Esophagus muscularis mucosa (tissue), 4 donors: ENCODE measurements around the gene RTP5. TPM values are rescaled to one million over a fixed set of nuclear protein-coding genes. Genes with fewer than 3 reads are reported as not detected.

ENCODE experiments used
- DNase-seq: peaks from one replicate; pipeline ENCODE4 v3.0.0-alpha.2; 2017; ENCODE audit errors: extremely low spot score
- H3K27ac ChIP-seq, 4 donors: fragments of 200-600 bp; sonication (generic); replicated peaks in 1 of 4; 1 replicate in 3 of 4; 2 replicates in 1 of 4; pipeline ENCODE4 v1.5.1; 2016 to 2019; ENCODE audit warnings: mild to moderate bottlenecking in 1 of 4
- H3K27me3 ChIP-seq, 4 donors: fragments of 200-600 bp; sonication (generic); one replicate each; pipeline versions ENCODE4 v1.5.1 to v1.6.0; 2016 to 2019
- H3K36me3 ChIP-seq, 4 donors: fragments of 200-600 bp; sonication (generic); one replicate each; pipeline ENCODE4 v1.5.1; 2016 to 2019
- H3K4me1 ChIP-seq, 4 donors: fragments of 200-600 bp; sonication (generic); one replicate each; pipeline ENCODE4 v1.5.1; 2016 to 2019
- H3K4me3 ChIP-seq, 4 donors: fragments of 200-600 bp; sonication (generic); 1 replicate in 2 of 4; 2 replicates in 2 of 4; pipeline ENCODE4 v1.5.1; 2016 to 2019; ENCODE audit warnings: mild to moderate bottlenecking in 4 of 4, moderate library complexity in 1 of 4
- H3K9me3 ChIP-seq, 4 donors: fragments of 200-600 bp; sonication (generic); 1 replicate in 3 of 4; 2 replicates in 1 of 4; pipeline ENCODE4 v1.5.1; 2016 to 2019
- EP300 ChIP-seq: sonication (generic); formaldehyde crosslinking; IDR thresholded peaks from one replicate; pipeline ENCODE4 v1.6.1; 2017; ENCODE audit warnings: antibody characterized with exemption
- POLR2A ChIP-seq: fragments of 450-650 bp; IDR thresholded peaks from one replicate; pipeline ENCODE4 v1.6.1; 2017; ENCODE audit warnings: antibody characterized with exemption, moderate library complexity, mild to moderate bottlenecking, low read depth
- POLR2AphosphoS5 ChIP-seq, 2 donors: sonication (generic); formaldehyde crosslinking; IDR thresholded peaks; one replicate each; pipeline ENCODE4 v1.6.1; 2017; ENCODE audit warnings: antibody characterized with exemption in 2 of 2
- WGBS: methylation state at CpG from one replicate; pipeline ENCODE4 v1.1.5; 2018; 5-methylcytosine and 5-hydroxymethylcytosine counted together
- intact Hi-C: fragments of 100-400 bp; cut with DNase I; formaldehyde crosslinking; loops from one replicate; pipeline ENCODE4 v1.15.1; 2023
- total RNA-seq, 4 donors: library from RNA; depleted of rRNA; stranded (reverse); fragments of >200 nt; gene quantifications; one replicate each; pipeline versions ENCODE4 v1.1.0 to v1.2.1, GENCODE V29; 2016
- TF ChIP-seq, protein P1 (sequence below), 3 experiments: fragments of 200-600 bp in 2 of 3; fragments of 450-650 bp in 1 of 3; sonication (generic) in 2 of 3; IDR thresholded peaks; one replicate each; pipeline ENCODE4 v1.5.1; 2017 to 2019; ENCODE audit warnings: antibody characterized with exemption in 3 of 3, mild to moderate bottlenecking in 2 of 3, moderate library complexity in 1 of 3

The RTP5 gene
- total RNA-seq, 4 donors from 2014 or later: 0.17 TPM; not detected in 3

DNA sequence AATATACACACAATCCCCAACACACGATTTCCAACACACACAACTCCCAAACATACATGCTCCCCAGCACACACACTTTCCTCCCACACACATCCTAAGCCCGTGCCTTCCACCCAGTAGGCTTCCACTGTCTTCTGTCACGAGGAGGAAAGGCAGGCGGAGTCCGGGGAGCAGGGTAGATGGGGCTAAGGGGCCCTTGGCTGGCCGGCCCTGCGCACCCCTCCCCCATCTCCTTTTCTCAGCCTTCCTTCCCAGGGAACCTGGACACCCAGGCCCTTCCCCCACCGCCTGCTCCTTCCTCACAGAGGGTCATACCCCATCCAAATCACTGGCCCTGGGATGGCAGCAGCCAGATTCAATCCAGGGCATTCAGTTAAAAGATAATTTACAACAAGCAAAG is 7.4 kb upstream of the RTP5 start:
- no peak overlapping the region for H3K27ac ChIP-seq
- TF ChIP-seq POLR2A: no peak
- TF ChIP-seq, protein P1, sequence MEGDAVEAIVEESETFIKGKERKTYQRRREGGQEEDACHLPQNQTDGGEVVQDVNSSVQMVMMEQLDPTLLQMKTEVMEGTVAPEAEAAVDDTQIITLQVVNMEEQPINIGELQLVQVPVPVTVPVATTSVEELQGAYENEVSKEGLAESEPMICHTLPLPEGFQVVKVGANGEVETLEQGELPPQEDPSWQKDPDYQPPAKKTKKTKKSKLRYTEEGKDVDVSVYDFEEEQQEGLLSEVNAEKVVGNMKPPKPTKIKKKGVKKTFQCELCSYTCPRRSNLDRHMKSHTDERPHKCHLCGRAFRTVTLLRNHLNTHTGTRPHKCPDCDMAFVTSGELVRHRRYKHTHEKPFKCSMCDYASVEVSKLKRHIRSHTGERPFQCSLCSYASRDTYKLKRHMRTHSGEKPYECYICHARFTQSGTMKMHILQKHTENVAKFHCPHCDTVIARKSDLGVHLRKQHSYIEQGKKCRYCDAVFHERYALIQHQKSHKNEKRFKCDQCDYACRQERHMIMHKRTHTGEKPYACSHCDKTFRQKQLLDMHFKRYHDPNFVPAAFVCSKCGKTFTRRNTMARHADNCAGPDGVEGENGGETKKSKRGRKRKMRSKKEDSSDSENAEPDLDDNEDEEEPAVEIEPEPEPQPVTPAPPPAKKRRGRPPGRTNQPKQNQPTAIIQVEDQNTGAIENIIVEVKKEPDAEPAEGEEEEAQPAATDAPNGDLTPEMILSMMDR (IDR thresholded peaks at IDR 0.05): no peak
- no peak for TF ChIP-seq POLR2AphosphoS5 (IDR thresholded peaks at IDR 0.05)
- no peak for TF ChIP-seq EP300
- intact Hi-C loops: no loop called here
- peaks cover 0 to 61% (median 20%) of the 10 kb centered on the region in 4 donors for H3K27me3 ChIP-seq
- no peak overlapping the region for H3K4me3 ChIP-seq
- H3K36me3 ChIP-seq: no peaks in the 10 kb centered on the region
- 78% methylated on average over 8 of the region's 8 CpGs for WGBS
- peaks cover 29 to 38% (median 33%) of the 10 kb centered on the region in 4 donors for H3K4me1 ChIP-seq
- H3K9me3 ChIP-seq: no peaks in the 10 kb centered on the region
- DNase-seq: no peak

DNA sequence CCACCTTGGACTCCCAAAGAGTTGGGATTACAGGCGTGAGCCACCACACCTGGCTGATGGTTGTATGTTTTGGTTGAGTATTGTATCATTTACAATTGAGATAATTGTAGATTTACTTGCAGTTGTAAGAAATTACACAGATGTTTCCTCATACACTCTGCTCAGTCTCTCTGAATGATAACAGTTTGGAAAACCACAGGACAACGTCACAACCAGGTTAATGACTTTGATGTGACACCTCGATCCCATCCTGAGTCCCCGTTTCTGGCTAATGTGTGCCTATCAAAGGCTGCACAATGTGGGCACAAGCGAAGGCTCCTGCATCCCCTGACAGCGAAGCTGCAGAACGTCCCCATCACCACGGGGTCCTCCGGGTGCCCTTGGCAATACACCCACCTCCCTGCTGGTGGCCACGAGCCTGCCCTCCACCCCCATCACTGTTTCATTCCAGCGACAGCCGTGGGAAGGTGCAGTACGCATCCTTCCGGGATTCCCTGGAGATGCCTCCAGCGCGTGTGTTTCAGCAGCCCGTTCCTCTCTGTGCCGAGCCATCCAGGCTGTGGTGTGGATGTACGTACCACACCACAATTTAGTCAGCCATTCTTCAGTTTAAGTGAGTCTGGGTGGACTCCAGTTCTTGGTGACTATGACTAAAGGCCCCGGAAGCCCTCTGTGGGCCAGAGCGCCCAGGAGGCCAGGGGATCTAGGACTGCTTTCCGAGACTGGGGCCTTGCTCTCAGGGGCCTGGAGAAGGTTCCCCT is 6.6 kb upstream of the RTP5 start:
- TF ChIP-seq, protein P1 (IDR thresholded peaks at IDR 0.05): no peak
- no peak overlapping the region for H3K27ac ChIP-seq
- H3K36me3 ChIP-seq: no peaks in the 10 kb centered on the region
- H3K9me3 ChIP-seq: no peaks in the 10 kb centered on the region
- intact Hi-C loops: no loop called here
- no peak for DNase-seq
- WGBS: 84% methylated on average over 22 of the region's 22 CpGs
- H3K27me3 ChIP-seq: peaks cover 0 to 69% (median 20%) of the 10 kb centered on the region in 4 donors
- H3K4me3 ChIP-seq: no peak overlapping the region
- H3K4me1 ChIP-seq: peaks cover 29 to 42% (median 35%) of the 10 kb centered on the region in 4 donors

DNA sequence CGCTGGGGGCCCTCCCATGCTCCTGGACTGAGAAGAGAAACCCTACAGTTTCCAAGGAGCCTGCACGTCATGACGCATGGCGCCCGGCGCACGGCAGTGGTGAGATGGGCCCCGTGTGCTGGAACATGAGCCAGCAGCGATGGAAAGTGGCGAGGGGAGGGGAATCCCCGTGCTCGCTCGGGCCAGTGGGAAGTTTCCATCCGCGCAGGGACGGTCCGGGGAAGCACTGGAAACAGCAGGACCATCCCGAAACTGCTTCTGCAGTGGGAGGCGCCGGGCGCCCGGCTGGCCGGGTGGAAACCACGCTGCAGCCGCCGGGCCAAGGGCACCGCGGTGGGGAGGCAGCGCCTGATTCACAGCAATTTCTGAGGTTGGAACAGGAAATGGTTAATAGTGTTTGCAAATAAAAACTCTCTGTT is 6.0 kb upstream of the RTP5 start:
- Histone ChIP-seq H3K4me1 (peaks cover 29 to 48% (median 40%) of the 10 kb centered on the region in 4 donors), H3K27ac (no peak overlapping the region), H3K9me3 (no peaks in the 10 kb centered on the region), H3K27me3 (peaks cover 0 to 71% (median 20%) of the 10 kb centered on the region in 4 donors), H3K4me3 (peak overlapping the region in 1 of 4 donors; percentile 20), H3K36me3 (no peaks in the 10 kb centered on the region)
- WGBS: 22% methylated on average over 22 of the region's 29 CpGs
- TF ChIP-seq EP300: no peak
- TF ChIP-seq POLR2AphosphoS5 (IDR thresholded peaks at IDR 0.05): peak in 1 of 2 donors; percentile 36
- intact Hi-C loops: no loop called here
- DNase-seq: no peak

DNA sequence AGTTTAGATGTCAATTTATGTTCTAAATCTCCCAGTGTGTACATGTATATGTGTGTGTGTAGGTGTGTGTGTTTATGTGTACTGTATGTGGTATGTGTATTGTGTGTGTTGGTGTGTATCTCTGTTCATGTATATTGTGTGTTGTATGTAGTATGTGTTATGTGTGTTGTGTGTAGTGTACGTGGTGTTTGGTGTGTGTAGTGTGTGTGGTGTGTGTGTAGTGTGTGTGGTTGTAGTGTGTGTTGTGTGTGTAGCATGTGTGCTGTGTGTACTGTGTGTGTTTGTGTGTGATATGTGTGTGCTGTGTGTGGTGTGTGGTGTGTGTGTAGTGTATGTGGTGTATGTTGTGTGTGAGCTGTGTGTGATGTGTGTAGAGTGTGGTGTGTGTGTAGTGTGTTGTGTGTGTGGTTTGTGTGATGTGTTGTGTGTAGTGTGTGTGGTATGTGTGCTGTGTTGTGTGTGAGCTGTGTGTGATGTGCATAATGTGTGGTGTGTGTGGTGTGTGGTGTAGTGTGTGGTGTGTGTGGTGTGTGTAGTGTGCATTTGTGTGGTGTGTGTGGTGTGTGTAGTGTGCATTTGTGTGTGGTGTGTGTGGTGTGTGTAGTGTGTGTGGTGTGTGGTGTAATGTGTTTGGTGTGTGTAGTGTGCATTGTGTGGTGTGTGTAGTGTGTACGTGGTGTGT is 5.2 kb upstream of the RTP5 start:
- Histone ChIP-seq H3K9me3 (no peaks in the 10 kb centered on the region), H3K36me3 (no peaks in the 10 kb centered on the region), H3K4me1 (peaks cover 21 to 45% (median 37%) of the 10 kb centered on the region in 4 donors), H3K27me3 (peaks cover 0 to 70% (median 20%) of the 10 kb centered on the region in 4 donors), H3K4me3 (no peak overlapping the region), H3K27ac (no peak overlapping the region)
- TF ChIP-seq POLR2A (no peak), POLR2AphosphoS5 (IDR thresholded peaks at IDR 0.05) (no peak), EP300 (no peak)
- TF ChIP-seq, protein P1 (IDR thresholded peaks at IDR 0.05): no peak
- intact Hi-C loops: no loop called here
- 92% methylated on average over 2 of the region's 2 CpGs for WGBS
- no peak for DNase-seq

DNA sequence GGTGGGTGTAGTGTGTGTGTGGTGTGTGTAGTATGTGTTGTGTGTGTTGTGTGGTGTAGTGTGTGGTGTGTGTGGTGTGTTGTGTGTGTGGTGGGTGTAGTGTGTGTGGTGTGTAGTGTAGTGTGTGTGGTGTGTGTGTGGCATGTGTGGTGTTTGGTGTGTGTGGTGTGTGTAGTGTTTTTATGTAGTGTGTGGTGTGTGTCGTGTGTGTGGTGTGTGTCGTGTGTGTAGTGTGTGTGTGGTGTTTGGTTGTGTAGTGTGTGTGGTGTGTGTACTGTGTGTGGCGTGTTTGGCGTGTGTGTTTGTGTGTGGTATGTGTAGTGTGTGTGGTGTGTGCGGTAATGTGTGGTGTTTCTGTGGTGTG is 4.7 kb upstream of the RTP5 start:
- intact Hi-C loops: no loop called here
- Histone ChIP-seq H3K9me3 (no peaks in the 10 kb centered on the region), H3K27me3 (peaks cover 0 to 75% (median 20%) of the 10 kb centered on the region in 4 donors), H3K36me3 (no peaks in the 10 kb centered on the region), H3K4me1 (peaks cover 18 to 40% (median 32%) of the 10 kb centered on the region in 4 donors), H3K4me3 (no peak overlapping the region), H3K27ac (no peak overlapping the region)
- TF ChIP-seq POLR2AphosphoS5 (IDR thresholded peaks at IDR 0.05) (no peak), POLR2A (no peak), EP300 (no peak)
- TF ChIP-seq, protein P1 (IDR thresholded peaks at IDR 0.05): no peak
- WGBS: 87% methylated on average over 5 of the region's 5 CpGs
- no peak for DNase-seq
